Measurements from ENCODE around the gene DCAF15. TPM values are rescaled to one million over a fixed set of nuclear protein-coding genes. Genes with fewer than 3 reads are reported as not detected.
A peak's percentile ranks its signal among the peaks of the same experiment; 100 is the strongest.

Gene DCAF15
- total RNA-seq, 3 donors from 2014 or later (not counting 1 experiment from before 2014, with no cell fraction given), result 121 to 149 (median 124) TPM

DNA sequence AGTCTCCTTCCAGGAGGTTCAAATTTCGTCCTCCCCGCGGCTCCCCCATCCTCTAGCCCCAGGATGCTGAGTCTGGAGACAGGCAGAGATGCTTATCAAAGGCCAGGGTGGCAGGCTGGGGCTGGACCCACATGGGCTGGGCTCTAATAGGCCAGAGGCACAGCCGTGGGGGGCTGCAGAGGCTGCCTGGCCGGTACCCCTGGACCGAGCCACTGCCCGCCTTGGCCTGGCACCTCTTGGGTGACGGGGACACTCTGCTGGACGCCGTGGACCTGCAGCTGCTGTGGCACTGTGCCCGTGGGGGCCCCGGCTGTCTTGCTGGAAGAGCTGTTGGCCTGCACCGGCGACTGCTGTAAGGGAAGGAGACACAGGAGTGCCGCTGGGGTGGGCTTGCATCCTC is 28.0 kb downstream of the DCAF15 start:
- TF ChIP-seq, protein P1, sequence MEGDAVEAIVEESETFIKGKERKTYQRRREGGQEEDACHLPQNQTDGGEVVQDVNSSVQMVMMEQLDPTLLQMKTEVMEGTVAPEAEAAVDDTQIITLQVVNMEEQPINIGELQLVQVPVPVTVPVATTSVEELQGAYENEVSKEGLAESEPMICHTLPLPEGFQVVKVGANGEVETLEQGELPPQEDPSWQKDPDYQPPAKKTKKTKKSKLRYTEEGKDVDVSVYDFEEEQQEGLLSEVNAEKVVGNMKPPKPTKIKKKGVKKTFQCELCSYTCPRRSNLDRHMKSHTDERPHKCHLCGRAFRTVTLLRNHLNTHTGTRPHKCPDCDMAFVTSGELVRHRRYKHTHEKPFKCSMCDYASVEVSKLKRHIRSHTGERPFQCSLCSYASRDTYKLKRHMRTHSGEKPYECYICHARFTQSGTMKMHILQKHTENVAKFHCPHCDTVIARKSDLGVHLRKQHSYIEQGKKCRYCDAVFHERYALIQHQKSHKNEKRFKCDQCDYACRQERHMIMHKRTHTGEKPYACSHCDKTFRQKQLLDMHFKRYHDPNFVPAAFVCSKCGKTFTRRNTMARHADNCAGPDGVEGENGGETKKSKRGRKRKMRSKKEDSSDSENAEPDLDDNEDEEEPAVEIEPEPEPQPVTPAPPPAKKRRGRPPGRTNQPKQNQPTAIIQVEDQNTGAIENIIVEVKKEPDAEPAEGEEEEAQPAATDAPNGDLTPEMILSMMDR (IDR thresholded peaks at IDR 0.05), result no peak
- Mint-ChIP-seq H3K36me3 (no peaks in the 10 kb centered on the region), H3K27me3 (ENCODE audit: low read depth in 2 of 2) (no peaks in the 10 kb centered on the region), H3K27ac (no peak overlapping the region), H3K4me1 (peaks cover 3 to 26% of the 10 kb centered on the region in 2 donors), H3K9me3 (no peaks in the 10 kb centered on the region), H3K4me3 (no peak overlapping the region)
- intact Hi-C loops (cut with micrococcal nuclease), result no loop called here
- peaks cover 50% of the 10 kb centered on the region for H3K4me1 ChIP-seq (ENCODE audit: control insufficient read depth, insufficient read depth, low read length)
- whole genome bisulfite sequencing (ENCODE audit: insufficient coverage), result 98% methylated on average over 14 of the region's 15 CpGs
- H3K27me3 ChIP-seq (ENCODE audit: control insufficient read depth, insufficient read depth, low read length), result no peaks in the 10 kb centered on the region
- no peak for DNase-seq
- H3K9me3 ChIP-seq (ENCODE audit: control insufficient read depth, insufficient read depth, low read length), result no peaks in the 10 kb centered on the region
- H3K36me3 ChIP-seq (ENCODE audit: control insufficient read depth, insufficient read depth, low read length), result peaks cover 2% of the 10 kb centered on the region
- H3K4me3 ChIP-seq (ENCODE audit: low read length), result no peak overlapping the region
- no peak overlapping the region for H3K27ac ChIP-seq (ENCODE audit: low read length)
- ATAC-seq, result no peak

DNA sequence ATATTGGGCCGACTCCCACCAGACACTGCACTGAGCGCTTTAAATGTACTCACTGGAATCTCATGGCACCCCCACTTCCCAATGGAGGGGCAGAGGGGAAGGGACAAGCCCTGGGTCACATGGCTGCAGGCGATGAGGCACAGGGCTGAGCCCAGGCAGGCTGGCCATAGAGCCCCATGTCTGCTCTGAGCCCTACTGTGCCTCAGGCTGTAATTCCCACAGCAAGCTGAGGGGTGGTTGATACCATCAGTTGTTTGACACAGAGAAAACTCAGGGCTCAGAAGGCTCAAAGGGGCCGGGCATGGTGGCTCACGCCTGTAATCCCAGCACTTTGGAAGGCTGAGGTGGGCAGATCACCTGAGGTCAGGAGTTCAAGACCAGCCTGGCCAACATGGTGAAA is 28.7 kb downstream of the DCAF15 start:
- Mint-ChIP-seq H3K27me3 (ENCODE audit: low read depth in 2 of 2) (no peaks in the 10 kb centered on the region), H3K36me3 (no peaks in the 10 kb centered on the region), H3K4me3 (no peak overlapping the region), H3K27ac (peak overlapping the region in 1 of 2 donors; percentile 46), H3K4me1 (peaks cover 8 to 27% of the 10 kb centered on the region in 2 donors), H3K9me3 (no peaks in the 10 kb centered on the region)
- Histone ChIP-seq H3K27me3 (ENCODE audit: control insufficient read depth, insufficient read depth, low read length) (no peaks in the 10 kb centered on the region), H3K4me3 (ENCODE audit: low read length) (no peak overlapping the region), H3K9me3 (ENCODE audit: control insufficient read depth, insufficient read depth, low read length) (no peaks in the 10 kb centered on the region), H3K27ac (ENCODE audit: low read length) (no peak overlapping the region), H3K4me1 (ENCODE audit: control insufficient read depth, insufficient read depth, low read length) (peaks cover 57% of the 10 kb centered on the region), H3K36me3 (ENCODE audit: control insufficient read depth, insufficient read depth, low read length) (peaks cover 2% of the 10 kb centered on the region)
- DNase-seq, result no peak
- intact Hi-C loops (cut with micrococcal nuclease), result no loop called here
- ATAC-seq, result no peak
- TF ChIP-seq, protein P1 (IDR thresholded peaks at IDR 0.05), result no peak
- 90% methylated on average over 5 of the region's 5 CpGs for WGBS (ENCODE audit: insufficient coverage)

DNA sequence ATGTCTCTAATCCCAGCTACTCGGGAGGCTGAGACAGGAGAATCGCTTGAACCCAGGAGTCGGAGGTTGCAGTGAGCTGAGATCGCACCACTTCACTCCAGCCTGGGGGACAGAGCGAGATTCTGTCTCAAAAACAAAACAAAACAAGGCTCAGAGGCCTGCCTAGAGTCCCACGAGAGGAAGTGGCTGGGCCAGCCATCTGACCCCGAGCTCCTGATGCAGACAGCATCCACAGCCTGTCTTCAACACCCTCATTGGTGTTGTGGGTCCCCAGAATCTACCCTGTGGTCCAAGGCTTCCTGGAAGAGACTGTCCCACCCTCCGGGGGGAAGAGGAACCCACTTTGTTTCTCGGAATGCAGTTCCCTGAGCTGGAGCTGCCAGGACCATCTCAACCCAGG is 29.2 kb downstream of the DCAF15 start:
- Histone ChIP-seq H3K4me3 (ENCODE audit: low read length) (no peak overlapping the region), H3K27ac (ENCODE audit: low read length) (peak overlapping the region; percentile 45), H3K4me1 (ENCODE audit: control insufficient read depth, insufficient read depth, low read length) (peaks cover 62% of the 10 kb centered on the region), H3K27me3 (ENCODE audit: control insufficient read depth, insufficient read depth, low read length) (no peaks in the 10 kb centered on the region), H3K9me3 (ENCODE audit: control insufficient read depth, insufficient read depth, low read length) (no peaks in the 10 kb centered on the region), H3K36me3 (ENCODE audit: control insufficient read depth, insufficient read depth, low read length) (peaks cover 2% of the 10 kb centered on the region)
- Mint-ChIP-seq H3K36me3 (no peaks in the 10 kb centered on the region), H3K9me3 (no peaks in the 10 kb centered on the region), H3K4me3 (no peak overlapping the region), H3K27me3 (ENCODE audit: low read depth in 2 of 2) (no peaks in the 10 kb centered on the region), H3K27ac (peak overlapping the region; percentile 45 to 46), H3K4me1 (peaks cover 11 to 32% of the 10 kb centered on the region in 2 donors)
- intact Hi-C loops (cut with micrococcal nuclease), result no loop called here
- ATAC-seq, result no peak
- TF ChIP-seq, protein P1 (IDR thresholded peaks at IDR 0.05), result no peak
- DNase-seq, result no peak
- WGBS (ENCODE audit: insufficient coverage), result 67% methylated on average over 8 of the region's 9 CpGs

DNA sequence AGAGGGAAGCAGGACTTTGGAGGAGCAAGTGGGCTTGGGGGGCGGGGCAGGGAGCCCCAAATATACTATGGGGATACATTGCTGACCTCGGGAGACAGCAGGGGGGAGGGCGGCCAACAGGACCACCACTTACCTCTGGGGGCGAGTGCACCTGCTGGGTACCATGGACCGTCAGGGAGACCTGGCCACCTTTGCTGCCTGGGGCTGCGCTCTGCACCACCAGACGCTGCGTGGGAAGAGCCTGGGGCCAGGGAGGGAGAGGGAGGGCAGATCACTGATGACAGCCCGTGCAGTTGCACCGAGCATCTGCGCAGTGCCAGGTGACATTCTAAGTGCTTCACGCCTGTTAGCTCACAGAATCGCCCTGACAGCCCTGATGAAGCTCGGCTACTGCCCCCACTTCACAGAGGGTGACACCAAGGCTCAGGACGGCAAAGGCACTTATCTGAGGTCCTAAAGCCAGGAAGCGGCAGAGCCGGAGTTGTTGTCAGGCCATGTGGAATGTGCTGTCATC is 29.7 kb downstream of the DCAF15 start:
- no peak for DNase-seq
- WGBS (ENCODE audit: insufficient coverage), result 93% methylated on average over 17 of the region's 17 CpGs
- Histone ChIP-seq H3K27ac (ENCODE audit: low read length) (no peak overlapping the region), H3K4me1 (ENCODE audit: control insufficient read depth, insufficient read depth, low read length) (peaks cover 67% of the 10 kb centered on the region), H3K27me3 (ENCODE audit: control insufficient read depth, insufficient read depth, low read length) (no peaks in the 10 kb centered on the region), H3K9me3 (ENCODE audit: control insufficient read depth, insufficient read depth, low read length) (no peaks in the 10 kb centered on the region), H3K36me3 (ENCODE audit: control insufficient read depth, insufficient read depth, low read length) (peaks cover 2% of the 10 kb centered on the region), H3K4me3 (ENCODE audit: low read length) (no peak overlapping the region)
- no peak overlapping the region for H3K4me3 Mint-ChIP-seq
- H3K9me3 Mint-ChIP-seq, result no peaks in the 10 kb centered on the region
- intact Hi-C loops (cut with micrococcal nuclease), result no loop called here
- H3K4me1 Mint-ChIP-seq, result peaks cover 16 to 37% of the 10 kb centered on the region in 2 donors
- no peaks in the 10 kb centered on the region for H3K27me3 Mint-ChIP-seq (ENCODE audit: low read depth in 2 of 2)
- TF ChIP-seq, protein P1 (IDR thresholded peaks at IDR 0.05), result no peak
- no peaks in the 10 kb centered on the region for H3K36me3 Mint-ChIP-seq
- peak overlapping the region; percentile 45 to 46 for H3K27ac Mint-ChIP-seq
- no peak for ATAC-seq
